ENCODE measurements around the gene LRIF1. TPM values are rescaled to one million over a fixed set of nuclear protein-coding genes. Genes with fewer than 3 reads are reported as not detected.

Gene LRIF1
- total RNA-seq, 1 donor from 2014 or later, result 19.9 TPM

Other genes starting within 250 kb of the LRIF1 start
- 20.6 TPM for gene CD53, start 90.8 kb downstream of the LRIF1 start, total RNA-seq (ENCODE audit: unreplicated experiment)
- gene DRAM2, start 176.2 kb upstream of the LRIF1 start, total RNA-seq (ENCODE audit: unreplicated experiment), result 79.8 TPM
- gene CEPT1, start 176.3 kb upstream of the LRIF1 start, total RNA-seq (ENCODE audit: unreplicated experiment), result 127 TPM
- 3.6 TPM for gene DENND2D, start 236.7 kb upstream of the LRIF1 start, total RNA-seq (ENCODE audit: unreplicated experiment)

Measured in endothelial cell (in vitro differentiated cells).